Smooth muscle cell (in vitro differentiated cells): ENCODE measurements around the gene LUZP2. TPM values are rescaled to one million over a fixed set of nuclear protein-coding genes. Genes with fewer than 3 reads are reported as not detected.

Experiments
- DNase-seq: peaks from one replicate; lab custom pipeline; 2025; ENCODE audit not compliant: unreplicated experiment; lab: John Stamatoyannopoulos, UW
- H2AFZ ChIP-seq: fragments of 200-600 bp; sonication (generic); 2 replicates; pipeline ENCODE4 v1.6.0; 2016; ENCODE audit warnings: antibody characterized with exemption, low read depth, mild to moderate bottlenecking
- H3F3A ChIP-seq: fragments of 200-600 bp; sonication (generic); 2 replicates; pipeline ENCODE4 v1.6.0; 2017; ENCODE audit warnings: antibody characterized with exemption, low read depth
- H3K27ac ChIP-seq: fragments of 200-600 bp; sonication (generic); 2 replicates; pipeline ENCODE4 v1.5.1; 2016; ENCODE audit warnings: low read depth, mild to moderate bottlenecking
- H3K27me3 ChIP-seq: fragments of 200-600 bp; sonication (generic); 2 replicates; pipeline ENCODE4 v1.6.1; 2016; ENCODE audit warnings: low read depth, mild to moderate bottlenecking
- H3K36me3 ChIP-seq: fragments of 200-600 bp; sonication (generic); 2 replicates; pipeline ENCODE4 v1.5.1; 2016; ENCODE audit warnings: low read depth
- H3K4me1 ChIP-seq: fragments of 200-600 bp; sonication (generic); 2 replicates; pipeline ENCODE4 v1.5.1; 2016; ENCODE audit warnings: low read depth
- H3K4me2 ChIP-seq: fragments of 200-600 bp; sonication (generic); 2 replicates; pipeline ENCODE4 v1.6.0; 2016; ENCODE audit warnings: mild to moderate bottlenecking
- H3K4me3 ChIP-seq: fragments of 200-600 bp; sonication (generic); 2 replicates; pipeline ENCODE4 v1.5.1; 2016; ENCODE audit warnings: mild to moderate bottlenecking
- H3K79me2 ChIP-seq: fragments of 200-600 bp; sonication (generic); 2 replicates; pipeline ENCODE4 v1.6.0; 2016; ENCODE audit warnings: low read depth, mild to moderate bottlenecking
- H3K9ac ChIP-seq: fragments of 200-600 bp; sonication (generic); 2 replicates; pipeline ENCODE4 v1.6.0; 2016; ENCODE audit warnings: low read depth
- H3K9me3 ChIP-seq: fragments of 200-600 bp; sonication (generic); replicated peaks from 2 replicates; pipeline ENCODE4 v1.5.1; 2016; ENCODE audit warnings: low read depth
- H4K20me1 ChIP-seq: fragments of 200-600 bp; sonication (generic); 2 replicates; pipeline ENCODE4 v1.6.0; 2016; ENCODE audit warnings: low read depth
- WGBS: methylation state at CpG from one replicate; pipeline ENCODE4 v1.1.7; 2016; ENCODE audit warnings: low lambda C conversion rate; 5-methylcytosine and 5-hydroxymethylcytosine counted together
- polyA plus RNA-seq: library from polyadenylated mRNA; unstranded; fragments of >200 nt; fragmentation: Nextera tagmentation; extraction: Ambion mirVana; gene quantifications from 2 replicates; pipeline ENCODE4 v1.2.1, GENCODE V29; 2016
- total RNA-seq: library from RNA; depleted of rRNA; stranded (reverse); fragments of >200 nt; gene quantifications from 2 replicates; pipeline ENCODE4 v1.2.3, GENCODE V29; 2014
- TF ChIP-seq, protein P1 (sequence below): fragments of 200-600 bp; sonication (generic); IDR thresholded peaks from 2 replicates; pipeline ENCODE4 v1.5.1; 2017; ENCODE audit warnings: borderline replicate concordance, mild to moderate bottlenecking, antibody characterized with exemption; ENCODE audit not compliant: insufficient read depth, poor library complexity, severe bottlenecking

LUZP2 gene
- total and polyA plus RNA-seq, 2 experiments from 2014 or later = 1.1 to 1.3 TPM

DNA sequence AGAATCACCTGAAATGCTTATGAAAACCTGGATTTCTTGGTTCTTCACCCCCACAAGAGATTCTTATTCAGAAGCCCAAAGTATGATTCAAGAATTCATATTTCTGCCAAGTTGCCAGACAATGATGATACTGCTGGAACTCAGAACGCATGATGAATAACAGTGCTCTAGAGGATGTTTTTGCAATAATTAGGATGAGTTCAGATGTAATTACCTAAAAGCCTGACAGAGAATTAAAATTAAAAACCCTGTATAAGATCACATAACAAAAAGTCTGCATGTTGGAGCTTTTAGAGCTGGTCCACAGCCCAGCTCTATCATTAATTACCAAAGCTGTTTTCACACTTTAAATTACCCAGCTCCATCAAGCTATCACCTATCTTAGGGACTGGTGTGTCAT lies 211.8 kb downstream of the LUZP2 start:
- Histone ChIP-seq H3K79me2 (no peaks in the 10 kb centered on the region), H3K27ac (no peak overlapping the region), H3K4me3 (no peak overlapping the region), H4K20me1 (no peaks in the 10 kb centered on the region), H3K4me1 (no peaks in the 10 kb centered on the region), H3K4me2 (no peak overlapping the region), H3F3A (no peaks in the 10 kb centered on the region), H3K9ac (no peak overlapping the region), H2AFZ (no peak overlapping the region), H3K9me3 (no peaks in the 10 kb centered on the region), H3K27me3 (no peaks in the 10 kb centered on the region), H3K36me3 (no peaks in the 10 kb centered on the region)
- TF ChIP-seq, protein P1, sequence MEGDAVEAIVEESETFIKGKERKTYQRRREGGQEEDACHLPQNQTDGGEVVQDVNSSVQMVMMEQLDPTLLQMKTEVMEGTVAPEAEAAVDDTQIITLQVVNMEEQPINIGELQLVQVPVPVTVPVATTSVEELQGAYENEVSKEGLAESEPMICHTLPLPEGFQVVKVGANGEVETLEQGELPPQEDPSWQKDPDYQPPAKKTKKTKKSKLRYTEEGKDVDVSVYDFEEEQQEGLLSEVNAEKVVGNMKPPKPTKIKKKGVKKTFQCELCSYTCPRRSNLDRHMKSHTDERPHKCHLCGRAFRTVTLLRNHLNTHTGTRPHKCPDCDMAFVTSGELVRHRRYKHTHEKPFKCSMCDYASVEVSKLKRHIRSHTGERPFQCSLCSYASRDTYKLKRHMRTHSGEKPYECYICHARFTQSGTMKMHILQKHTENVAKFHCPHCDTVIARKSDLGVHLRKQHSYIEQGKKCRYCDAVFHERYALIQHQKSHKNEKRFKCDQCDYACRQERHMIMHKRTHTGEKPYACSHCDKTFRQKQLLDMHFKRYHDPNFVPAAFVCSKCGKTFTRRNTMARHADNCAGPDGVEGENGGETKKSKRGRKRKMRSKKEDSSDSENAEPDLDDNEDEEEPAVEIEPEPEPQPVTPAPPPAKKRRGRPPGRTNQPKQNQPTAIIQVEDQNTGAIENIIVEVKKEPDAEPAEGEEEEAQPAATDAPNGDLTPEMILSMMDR = no peak
- no peak for DNase-seq
- 94% methylated on average over 1 of the region's 1 CpG for WGBS

DNA sequence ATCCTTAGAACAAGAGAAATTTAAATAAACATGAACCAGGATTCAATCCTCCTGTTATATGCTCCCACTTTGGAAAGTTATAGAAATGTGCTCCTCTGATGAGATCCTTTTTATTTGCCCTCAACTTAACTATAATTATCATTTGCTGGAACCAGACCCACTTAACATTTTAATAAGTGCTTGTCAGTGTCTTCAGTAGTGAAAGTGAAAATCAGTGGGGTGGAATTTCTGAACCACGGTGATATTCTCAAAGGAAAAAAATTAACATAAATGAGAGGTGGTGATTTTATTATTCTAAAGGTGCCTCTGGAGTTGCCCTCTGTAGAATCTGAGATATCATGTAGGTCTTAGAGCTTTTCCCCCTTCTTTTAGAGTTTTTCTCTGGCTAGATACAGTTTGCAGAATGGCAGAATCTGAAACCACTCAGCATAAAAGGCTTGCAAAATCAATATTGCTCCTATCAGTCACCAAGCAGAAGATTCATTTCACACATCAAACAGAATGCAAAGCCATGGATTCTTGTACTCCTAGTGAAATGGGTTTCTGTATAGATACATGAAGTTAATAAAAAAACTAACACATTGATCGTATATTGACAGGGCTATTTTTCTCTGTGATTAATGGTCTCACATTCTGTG lies 213.2 kb downstream of the LUZP2 start:
- H3K4me3 ChIP-seq = no peak overlapping the region
- no peaks in the 10 kb centered on the region for H4K20me1 ChIP-seq
- H2AFZ ChIP-seq = no peak overlapping the region
- H3K27ac ChIP-seq = no peak overlapping the region
- no peaks in the 10 kb centered on the region for H3K79me2 ChIP-seq
- TF ChIP-seq, protein P1 = no peak
- H3K27me3 ChIP-seq = no peaks in the 10 kb centered on the region
- no peaks in the 10 kb centered on the region for H3F3A ChIP-seq
- no peak overlapping the region for H3K9ac ChIP-seq
- H3K9me3 ChIP-seq = no peaks in the 10 kb centered on the region
- DNase-seq = no peak
- WGBS = 86% methylated on average over 2 of the region's 2 CpGs
- no peaks in the 10 kb centered on the region for H3K36me3 ChIP-seq
- no peaks in the 10 kb centered on the region for H3K4me1 ChIP-seq
- no peak overlapping the region for H3K4me2 ChIP-seq

DNA sequence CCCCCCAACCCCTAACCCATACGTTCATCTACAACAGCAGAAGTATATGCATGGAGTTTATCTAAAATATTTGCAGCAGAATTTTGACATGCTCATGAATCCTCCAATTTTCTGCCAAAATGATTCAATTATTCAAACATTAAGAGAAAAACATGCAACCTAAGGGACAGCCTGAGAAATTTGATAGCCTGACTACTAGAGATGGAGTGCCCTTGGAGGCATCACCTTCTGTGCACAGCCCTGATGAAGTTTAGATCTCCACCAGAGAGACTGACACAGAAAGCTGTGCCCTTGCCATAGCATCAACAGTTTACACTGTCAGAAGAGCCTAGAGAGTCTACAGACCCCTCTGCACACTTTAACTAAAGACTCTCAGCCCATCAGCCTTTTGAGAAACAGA lies 217.7 kb downstream of the LUZP2 start:
- WGBS = 94% methylated on average over 1 of the region's 1 CpG

More for the DNA sequence above, 217.7 kb downstream of the LUZP2 start:
- Histone ChIP-seq H3F3A (no peaks in the 10 kb centered on the region), H3K9me3 (no peaks in the 10 kb centered on the region), H3K4me3 (no peak overlapping the region), H3K36me3 (no peaks in the 10 kb centered on the region), H3K79me2 (no peaks in the 10 kb centered on the region), H4K20me1 (no peaks in the 10 kb centered on the region), H3K27me3 (no peaks in the 10 kb centered on the region), H3K9ac (no peak overlapping the region), H3K27ac (no peak overlapping the region), H2AFZ (no peak overlapping the region), H3K4me1 (no peaks in the 10 kb centered on the region), H3K4me2 (no peak overlapping the region)
- TF ChIP-seq, protein P1 = no peak
- no peak for DNase-seq
